SH-SY5Y (cell line): ENCODE measurements around the gene OBSCN.

Experiments
- GATA2 ChIP-seq: IDR thresholded peaks from 2 replicates; pipeline ENCODE4 v1.6.1; 2011; ENCODE audit warnings: mild to moderate bottlenecking, low read depth, low read length
- GATA3 ChIP-seq: IDR thresholded peaks from 2 replicates; pipeline ENCODE4 v1.6.1; 2011; ENCODE audit warnings: low read depth, mild to moderate bottlenecking, low read length, moderate library complexity

OBSCN gene

DNA sequence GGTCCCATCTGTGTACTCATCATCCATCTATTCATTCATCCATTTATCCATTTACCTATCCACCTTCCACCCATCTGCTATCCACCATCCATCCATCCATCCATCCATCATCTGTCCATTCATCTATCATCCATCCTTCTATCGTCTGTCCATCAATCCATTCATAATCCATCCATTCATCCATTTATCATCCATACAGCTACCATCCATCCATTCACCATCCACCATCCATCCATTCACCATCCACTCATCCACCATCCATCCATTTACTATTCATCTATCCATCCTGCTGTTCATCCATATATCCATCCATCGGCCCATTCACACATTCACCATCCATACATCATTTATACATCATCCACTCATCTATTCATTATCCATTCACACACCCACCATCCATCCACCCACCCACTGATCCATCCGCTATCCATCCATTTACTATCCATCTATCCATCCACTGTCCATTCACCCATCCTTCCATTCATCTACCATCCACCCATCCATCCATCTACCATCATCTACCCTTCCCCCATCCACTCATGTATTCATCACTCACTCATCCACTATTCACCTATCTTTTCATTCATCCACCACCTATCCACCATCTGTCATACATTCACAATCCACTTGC, 102.4 kb downstream of the OBSCN start:
- no peak for TF ChIP-seq GATA2
- no peak for TF ChIP-seq GATA3

- TF ChIP-seq GATA2 (no peak), GATA3 (no peak)
Measured at GRCh38 chr1:228311091-228311490, 103.2 kb downstream of the OBSCN start.

DNA sequence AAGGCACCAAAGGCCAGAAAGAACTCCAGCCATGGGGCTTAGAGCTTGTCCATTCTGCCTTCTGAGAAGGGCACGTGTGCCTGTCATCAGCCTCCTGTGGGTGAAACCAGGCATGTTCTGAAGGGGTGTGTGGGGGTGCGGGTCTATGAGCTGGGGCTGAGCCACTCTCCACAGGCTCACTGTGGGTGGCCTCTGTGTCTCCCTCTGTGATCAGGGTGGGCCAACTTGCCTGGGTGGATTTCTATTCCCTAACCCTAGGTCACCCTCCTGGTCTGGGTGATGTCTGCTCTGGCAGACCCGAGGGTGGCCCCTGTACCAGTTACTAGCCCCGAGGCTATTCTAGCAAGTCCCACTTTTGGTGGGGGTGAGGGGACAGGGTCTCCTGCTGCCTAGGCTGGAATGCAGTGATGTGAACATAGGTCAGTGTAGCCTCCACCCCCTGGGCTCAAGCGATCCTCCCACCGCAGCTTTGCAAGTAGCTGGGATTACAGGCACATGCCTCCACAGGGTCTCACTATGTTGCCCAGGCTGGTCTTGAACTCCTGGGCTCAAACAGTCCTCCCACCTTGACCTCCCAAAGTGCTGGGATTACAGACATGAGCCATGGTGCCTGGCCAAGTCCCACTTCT, 104.4 kb downstream of the OBSCN start:
- TF ChIP-seq GATA3 (no peak), GATA2 (no peak)

- TF ChIP-seq GATA2 (no peak), GATA3 (no peak)
Measured at GRCh38 chr1:228313536-228314277, 105.9 kb downstream of the OBSCN start.

- TF ChIP-seq GATA3 (no peak), GATA2 (no peak)
Measured at GRCh38 chr1:228314315-228314657, 106.4 kb downstream of the OBSCN start.

DNA sequence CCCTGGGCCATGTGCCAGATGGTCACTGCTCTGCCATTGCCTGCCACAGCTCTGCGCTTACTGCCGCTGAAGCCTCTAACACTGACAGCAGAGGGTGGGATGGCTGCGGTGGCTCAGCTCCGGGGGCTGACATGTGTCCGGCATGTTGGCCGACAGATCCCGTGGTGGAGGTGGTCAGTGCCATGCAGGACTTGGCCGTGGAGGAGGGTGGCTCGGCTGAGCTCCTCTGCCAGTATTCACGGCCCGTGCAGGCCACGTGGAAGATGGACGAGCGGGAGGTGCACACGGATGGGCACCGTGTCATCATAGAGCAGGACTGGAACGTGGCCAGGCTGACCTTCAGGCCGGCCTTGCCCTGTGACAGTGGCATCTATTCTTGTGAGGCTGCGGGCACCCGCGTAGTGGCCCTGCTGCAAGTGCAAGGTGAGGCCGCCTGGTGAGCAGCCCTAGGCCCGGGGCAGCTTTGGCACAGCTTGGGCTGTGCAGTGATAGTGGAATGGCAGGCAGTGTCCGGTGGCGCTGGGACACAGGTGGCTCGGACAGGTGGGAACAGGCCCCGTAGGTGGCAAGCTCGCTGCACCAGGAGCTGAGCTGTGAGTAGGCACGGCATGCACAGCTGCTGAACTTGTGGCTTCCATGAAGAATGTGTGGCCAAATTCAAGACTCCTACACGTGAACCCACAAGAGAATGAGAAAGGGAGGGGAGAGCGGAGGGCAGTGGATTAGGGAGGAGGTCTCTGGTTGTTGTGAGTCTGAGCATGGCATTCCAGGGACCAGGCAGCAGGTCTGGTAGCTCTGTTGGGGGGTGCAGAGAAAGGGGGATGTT, 107.0 kb downstream of the OBSCN start:
- TF ChIP-seq GATA3 (no peak), GATA2 (no peak)

DNA sequence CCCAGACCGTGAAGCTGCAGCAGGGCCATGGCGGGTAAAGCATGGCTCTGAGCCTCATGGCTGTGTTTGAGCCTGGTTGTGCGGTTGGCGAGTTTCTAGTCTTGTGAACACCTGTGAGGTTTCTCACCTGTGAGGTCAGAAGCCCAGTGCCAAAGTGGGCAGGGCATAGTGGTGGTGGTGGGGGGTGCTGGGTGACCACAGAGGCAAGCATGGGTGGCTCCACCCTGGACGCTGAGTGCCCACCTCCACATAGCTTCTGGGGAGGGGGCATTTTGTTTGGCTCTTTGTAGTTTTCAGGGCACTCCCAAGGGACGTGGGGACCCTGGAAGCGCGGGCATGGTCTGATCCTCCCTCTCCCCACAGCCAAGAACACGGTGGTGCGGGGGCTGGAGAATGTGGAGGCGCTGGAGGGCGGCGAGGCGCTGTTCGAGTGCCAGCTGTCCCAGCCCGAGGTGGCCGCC, 107.7 kb downstream of the OBSCN start:
- TF ChIP-seq GATA2 (no peak), GATA3 (no peak)

- TF ChIP-seq GATA2 (no peak), GATA3 (no peak)
Measured at GRCh38 chr1:228315945-228316588, 108.2 kb downstream of the OBSCN start.

DNA sequence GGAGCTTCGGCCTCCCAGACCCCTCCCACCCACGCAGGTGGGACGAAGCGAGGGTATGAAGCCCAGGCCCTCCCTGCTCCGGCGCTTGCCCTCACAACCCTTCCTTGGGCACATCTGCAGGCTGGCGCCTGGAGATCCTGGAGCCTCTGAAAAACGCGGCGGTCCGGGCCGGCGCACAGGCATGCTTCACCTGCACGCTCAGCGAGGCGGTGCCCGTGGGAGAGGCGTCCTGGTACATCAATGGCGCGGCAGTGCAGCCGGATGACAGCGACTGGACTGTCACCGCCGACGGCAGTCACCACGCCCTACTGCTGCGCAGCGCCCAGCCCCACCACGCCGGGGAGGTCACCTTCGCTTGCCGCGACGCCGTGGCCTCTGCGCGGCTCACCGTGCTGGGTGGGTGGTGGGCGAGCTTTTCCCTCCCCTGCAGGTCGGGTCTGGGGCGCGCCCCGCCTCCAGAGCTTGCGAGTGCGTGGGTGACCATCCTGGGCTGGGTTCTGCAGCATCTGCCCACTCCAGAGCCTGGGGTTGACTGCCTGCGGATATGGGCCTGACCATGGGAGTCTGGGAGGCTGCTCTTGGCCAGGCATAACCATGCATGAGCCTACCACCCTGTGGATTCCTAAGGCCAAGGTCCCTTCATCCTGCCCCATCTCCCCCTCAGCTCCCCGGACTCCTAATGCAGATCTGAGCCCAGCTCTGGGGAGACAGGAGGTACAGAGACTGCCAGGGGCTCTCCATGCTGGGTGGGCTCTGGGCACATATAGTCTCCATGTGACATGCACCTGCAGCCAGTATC, 108.9 kb downstream of the OBSCN start:
- TF ChIP-seq GATA3 (no peak), GATA2 (no peak)

GRCh38 chr1:228317411-228317828, 109.6 kb downstream of the OBSCN start:
- TF ChIP-seq GATA2 (no peak), GATA3 (no peak)

DNA sequence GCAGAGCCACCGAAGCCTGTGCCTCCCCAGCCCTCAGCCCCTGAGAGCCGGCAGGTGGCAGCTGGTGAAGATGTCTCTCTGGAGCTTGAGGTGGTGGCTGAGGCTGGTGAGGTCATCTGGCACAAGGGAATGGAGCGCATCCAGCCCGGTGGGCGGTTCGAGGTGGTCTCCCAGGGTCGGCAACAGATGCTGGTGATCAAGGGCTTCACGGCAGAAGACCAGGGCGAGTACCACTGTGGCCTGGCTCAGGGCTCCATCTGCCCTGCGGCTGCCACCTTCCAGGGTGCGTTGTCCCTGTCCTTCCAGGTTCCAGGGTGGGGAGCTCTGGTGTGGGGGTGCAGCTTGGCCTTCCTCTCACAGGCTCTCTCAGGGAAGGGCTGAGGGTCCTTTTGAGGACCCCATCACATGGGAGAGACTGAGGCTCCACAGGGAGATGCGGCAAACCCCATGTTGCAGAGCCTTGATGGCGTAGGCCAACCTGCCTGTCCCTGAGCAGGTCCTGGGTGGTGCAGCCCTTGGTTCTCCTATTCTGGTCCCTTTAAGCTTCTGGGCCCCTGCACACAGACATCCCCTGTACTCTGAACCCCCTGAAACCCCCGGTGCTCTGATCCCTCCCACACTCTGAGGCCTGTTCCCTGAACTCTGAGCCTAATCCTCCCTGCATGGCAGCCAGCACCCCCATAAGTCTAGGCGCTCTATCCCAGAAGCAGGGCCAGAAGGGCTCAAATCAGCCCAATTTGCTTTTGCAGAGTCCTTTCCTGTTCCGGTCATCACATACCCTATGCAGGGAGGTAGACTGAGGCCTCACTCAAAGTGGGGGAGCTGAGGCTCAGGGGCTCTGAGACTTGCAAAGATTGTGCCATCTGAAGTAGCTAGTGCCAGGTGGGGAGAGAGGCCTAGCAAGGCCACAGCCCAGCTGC, 110.3 kb downstream of the OBSCN start:
- TF ChIP-seq GATA3 (no peak), GATA2 (no peak)

DNA sequence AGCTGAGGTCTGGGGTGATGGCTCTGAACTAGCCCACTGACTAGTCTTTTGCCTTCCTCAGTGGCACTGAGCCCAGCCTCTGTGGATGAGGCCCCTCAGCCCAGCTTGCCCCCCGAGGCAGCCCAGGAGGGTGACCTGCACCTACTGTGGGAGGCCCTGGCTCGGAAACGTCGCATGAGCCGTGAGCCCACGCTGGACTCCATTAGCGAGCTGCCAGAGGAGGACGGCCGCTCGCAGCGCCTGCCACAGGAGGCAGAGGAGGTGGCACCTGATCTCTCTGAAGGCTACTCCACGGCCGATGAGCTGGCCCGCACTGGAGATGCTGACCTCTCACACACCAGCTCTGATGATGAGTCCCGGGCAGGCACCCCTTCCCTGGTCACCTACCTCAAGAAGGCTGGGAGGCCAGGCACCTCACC, 111.0 kb downstream of the OBSCN start:
- TF ChIP-seq GATA3 (no peak), GATA2 (no peak)
